ENCODE data around the gene UGT1A9.

Gene UGT1A9

DNA sequence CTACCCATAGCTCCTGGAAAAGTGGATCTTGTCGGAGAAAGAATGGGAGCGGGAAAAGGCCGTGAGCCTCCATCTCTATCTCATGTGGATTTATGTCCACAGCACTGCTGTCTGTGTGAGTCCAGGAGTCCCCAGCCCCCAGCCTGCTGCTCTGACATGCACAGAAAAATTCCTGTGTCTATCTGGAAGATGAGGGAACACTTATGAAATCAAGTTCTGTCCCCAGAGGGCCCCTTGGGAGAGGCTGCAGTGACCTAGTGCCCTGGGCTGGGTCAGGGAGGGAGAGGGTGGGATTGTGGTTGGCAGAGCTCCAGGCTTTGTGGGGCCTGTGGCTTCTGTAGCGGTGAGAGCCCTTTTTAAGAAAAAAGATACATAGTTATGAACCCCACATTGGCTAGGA is 145.1 kb downstream of the UGT1A9 start:
- Histone ChIP-seq H3K36me3 (no peaks in the 10 kb centered on the region), H3K27me3 (ENCODE audit: insufficient read depth, low read depth, severe bottlenecking) (no peaks in the 10 kb centered on the region), H3K4me3 (ENCODE audit: low read depth, low read length) (no peak overlapping the region), H3K9me3 (ENCODE audit: severe bottlenecking) (no peaks in the 10 kb centered on the region), H3K27ac (no peak overlapping the region)
- TF ChIP-seq, protein P1, sequence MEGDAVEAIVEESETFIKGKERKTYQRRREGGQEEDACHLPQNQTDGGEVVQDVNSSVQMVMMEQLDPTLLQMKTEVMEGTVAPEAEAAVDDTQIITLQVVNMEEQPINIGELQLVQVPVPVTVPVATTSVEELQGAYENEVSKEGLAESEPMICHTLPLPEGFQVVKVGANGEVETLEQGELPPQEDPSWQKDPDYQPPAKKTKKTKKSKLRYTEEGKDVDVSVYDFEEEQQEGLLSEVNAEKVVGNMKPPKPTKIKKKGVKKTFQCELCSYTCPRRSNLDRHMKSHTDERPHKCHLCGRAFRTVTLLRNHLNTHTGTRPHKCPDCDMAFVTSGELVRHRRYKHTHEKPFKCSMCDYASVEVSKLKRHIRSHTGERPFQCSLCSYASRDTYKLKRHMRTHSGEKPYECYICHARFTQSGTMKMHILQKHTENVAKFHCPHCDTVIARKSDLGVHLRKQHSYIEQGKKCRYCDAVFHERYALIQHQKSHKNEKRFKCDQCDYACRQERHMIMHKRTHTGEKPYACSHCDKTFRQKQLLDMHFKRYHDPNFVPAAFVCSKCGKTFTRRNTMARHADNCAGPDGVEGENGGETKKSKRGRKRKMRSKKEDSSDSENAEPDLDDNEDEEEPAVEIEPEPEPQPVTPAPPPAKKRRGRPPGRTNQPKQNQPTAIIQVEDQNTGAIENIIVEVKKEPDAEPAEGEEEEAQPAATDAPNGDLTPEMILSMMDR (IDR thresholded peaks at IDR 0.05; ENCODE audit: low read depth, low read length) = no peak
- DNase-seq = peak; percentile 0

DNA sequence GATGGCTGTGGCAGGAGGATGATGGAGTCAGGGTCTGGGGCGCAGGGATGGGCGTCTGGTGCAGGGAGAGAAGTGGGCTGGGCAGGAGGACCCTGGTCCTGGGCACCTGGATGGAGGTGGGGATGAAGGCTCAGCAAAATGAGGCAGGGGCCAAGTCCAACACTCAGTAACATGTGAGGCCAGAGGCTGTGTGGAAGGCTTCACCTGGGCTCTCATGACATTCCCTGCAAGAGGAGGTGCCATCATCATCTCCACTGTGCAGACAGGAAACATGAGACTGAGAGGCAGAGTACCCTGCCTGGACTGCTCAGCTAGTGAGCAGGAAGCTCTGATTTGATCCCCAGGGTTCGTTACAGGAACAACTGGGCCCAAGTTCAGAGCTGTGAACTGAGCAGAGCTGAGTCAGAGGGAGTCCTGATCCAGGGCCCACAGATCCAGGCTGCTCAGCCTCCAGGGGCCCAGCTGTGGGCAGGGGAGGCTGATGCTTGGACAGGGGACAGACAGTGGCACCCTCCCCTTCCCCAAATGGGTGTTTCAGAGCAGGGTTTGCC is 145.7 kb downstream of the UGT1A9 start:
- no peaks in the 10 kb centered on the region for H3K36me3 ChIP-seq
- H3K9me3 ChIP-seq (ENCODE audit: severe bottlenecking) = no peaks in the 10 kb centered on the region
- TF ChIP-seq, protein P1 (IDR thresholded peaks at IDR 0.05; ENCODE audit: low read depth, low read length) = no peak
- no peaks in the 10 kb centered on the region for H3K27me3 ChIP-seq (ENCODE audit: insufficient read depth, low read depth, severe bottlenecking)
- DNase-seq = no peak
- no peak overlapping the region for H3K27ac ChIP-seq
- H3K4me3 ChIP-seq (ENCODE audit: low read depth, low read length) = no peak overlapping the region

DNA sequence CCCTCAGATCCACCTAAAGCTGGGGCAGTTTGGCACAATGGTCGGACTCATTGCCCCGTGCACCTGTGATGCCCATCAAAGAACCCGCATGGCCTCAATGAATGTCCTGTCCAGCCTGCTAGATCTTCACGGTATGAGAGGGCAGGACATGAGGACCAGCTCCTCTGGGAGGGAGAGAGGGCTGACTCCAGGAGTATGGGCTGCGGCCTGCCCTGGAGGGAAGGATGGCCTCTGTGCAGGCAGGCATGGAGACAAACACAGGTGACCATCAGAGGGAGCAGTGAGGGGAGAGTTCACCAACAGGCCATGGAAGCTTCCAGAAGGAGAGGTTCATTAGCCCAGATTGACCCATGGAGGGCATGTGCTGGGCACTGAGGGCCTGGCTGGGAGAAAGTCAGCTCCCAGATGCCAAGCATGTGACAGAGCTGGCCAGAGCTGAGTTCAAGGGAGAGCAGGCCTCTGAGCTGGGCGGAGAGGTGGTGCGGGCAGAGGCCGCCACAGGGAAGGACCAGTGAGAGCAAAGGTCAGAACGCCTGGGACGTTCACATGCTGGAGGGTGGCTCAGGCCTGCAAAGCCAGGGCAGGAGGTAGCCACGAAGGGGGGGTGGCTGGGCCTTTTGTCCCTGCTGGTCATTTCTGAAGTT is 146.4 kb downstream of the UGT1A9 start:
- Histone ChIP-seq H3K9me3 (ENCODE audit: severe bottlenecking) (no peaks in the 10 kb centered on the region), H3K27ac (no peak overlapping the region), H3K27me3 (ENCODE audit: insufficient read depth, low read depth, severe bottlenecking) (no peaks in the 10 kb centered on the region), H3K36me3 (no peaks in the 10 kb centered on the region), H3K4me3 (ENCODE audit: low read depth, low read length) (no peak overlapping the region)
- TF ChIP-seq, protein P1 (IDR thresholded peaks at IDR 0.05; ENCODE audit: low read depth, low read length) = no peak
- DNase-seq = peak; percentile 4

DNA sequence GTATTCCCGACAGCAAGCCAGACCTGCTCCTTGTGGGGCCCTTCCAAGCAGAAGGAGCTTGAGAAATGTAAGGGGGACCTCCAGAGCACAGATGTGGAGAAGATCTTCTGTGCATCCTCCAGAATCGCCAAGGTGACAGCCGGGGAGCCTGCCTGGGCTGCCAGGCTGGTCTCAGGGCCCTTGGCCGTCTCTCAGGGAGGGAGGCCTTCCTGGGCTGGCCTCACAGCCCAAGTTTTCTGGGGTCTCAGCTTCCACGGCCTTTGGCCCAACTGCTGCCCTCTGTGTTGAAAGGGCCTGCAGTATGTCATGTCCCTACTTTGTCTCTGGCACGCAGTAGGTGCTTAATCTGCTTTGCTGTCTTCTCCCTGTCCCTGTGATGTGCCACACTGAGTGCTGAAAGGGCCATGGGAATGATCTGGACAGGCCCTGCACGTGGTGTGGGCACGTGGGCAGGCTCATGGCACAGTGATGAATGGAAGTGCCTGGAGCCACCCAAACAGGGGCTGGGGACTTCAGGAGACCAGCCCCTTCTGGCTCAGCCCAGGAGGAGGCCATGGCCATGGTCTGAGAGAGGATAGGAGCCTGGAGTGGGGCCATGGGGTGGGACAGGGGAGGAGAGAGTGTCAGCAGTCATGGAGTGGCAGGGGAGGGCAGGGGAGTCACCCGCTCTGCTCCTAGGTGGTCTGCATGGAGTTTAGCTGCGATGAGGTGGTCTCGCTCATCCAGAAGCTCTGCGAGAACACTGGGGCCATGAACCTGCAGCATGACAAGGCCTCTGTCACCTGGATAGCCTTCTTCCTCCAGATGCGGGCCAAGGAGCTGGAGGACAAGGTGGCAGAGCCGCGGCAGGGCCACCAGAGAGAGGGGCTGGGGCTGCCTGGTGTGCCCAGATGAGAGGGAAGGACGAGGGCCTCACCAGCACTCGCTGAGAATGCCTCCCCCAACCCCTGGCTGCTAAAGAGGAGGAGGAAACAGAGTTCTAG is 147.2 kb downstream of the UGT1A9 start:
- peak; percentile 2 for DNase-seq
- H3K4me3 ChIP-seq (ENCODE audit: low read depth, low read length) = no peak overlapping the region
- TF ChIP-seq, protein P1 (IDR thresholded peaks at IDR 0.05; ENCODE audit: low read depth, low read length) = no peak
- H3K36me3 ChIP-seq = no peaks in the 10 kb centered on the region
- H3K27ac ChIP-seq = no peak overlapping the region
- H3K9me3 ChIP-seq (ENCODE audit: severe bottlenecking) = no peaks in the 10 kb centered on the region
- no peaks in the 10 kb centered on the region for H3K27me3 ChIP-seq (ENCODE audit: insufficient read depth, low read depth, severe bottlenecking)

DNA sequence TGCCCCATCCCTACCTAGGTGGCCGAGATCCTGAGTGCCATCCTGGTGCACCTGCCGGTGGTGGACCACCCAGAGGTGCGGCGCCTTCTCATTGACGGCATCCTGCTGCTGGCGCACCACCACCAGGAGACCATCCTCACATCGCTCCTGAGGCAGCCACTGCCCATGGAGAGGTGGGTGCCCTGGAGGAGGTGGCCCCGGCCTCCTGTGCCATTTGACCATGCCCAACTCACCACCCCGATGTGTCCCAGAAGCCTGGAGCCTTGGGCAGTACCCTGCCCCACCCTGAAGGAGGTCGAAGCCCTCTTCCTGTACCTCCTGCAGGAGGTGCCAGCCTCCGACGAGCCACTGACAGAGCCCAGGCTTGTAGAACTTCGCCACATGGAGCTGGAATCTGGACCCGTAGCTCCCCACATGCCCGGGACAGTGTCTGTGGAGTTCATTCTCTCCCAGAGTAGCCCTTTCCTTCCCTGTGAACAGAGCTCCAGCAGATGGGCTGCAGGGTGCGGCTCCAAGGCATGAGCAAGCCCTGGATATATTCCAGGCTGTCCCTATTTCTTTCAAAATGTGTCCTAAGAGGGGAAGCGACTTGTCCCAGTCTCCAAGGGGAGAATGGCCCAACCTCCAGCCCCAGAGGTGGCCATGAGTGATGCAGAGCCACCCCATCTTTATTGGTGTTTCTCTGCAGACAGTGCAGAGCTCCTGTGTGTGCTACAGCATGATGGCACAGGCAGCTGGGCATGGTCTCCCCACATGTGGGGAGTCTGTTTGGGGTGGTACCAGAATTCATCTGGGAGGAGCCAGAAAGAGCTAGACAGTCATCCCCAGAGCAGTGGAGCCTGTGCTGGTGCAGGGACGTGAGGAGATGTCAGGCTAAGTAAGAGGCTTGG is 148.4 kb downstream of the UGT1A9 start:
- TF ChIP-seq, protein P1 (IDR thresholded peaks at IDR 0.05; ENCODE audit: low read depth, low read length) = no peak
- Histone ChIP-seq H3K9me3 (ENCODE audit: severe bottlenecking) (no peaks in the 10 kb centered on the region), H3K36me3 (no peaks in the 10 kb centered on the region), H3K27me3 (ENCODE audit: insufficient read depth, low read depth, severe bottlenecking) (no peaks in the 10 kb centered on the region), H3K27ac (no peak overlapping the region), H3K4me3 (ENCODE audit: low read depth, low read length) (no peak overlapping the region)
- peak; percentile 1 for DNase-seq
